Measurements from ENCODE around the gene FOXO6.

Gene FOXO6

DNA sequence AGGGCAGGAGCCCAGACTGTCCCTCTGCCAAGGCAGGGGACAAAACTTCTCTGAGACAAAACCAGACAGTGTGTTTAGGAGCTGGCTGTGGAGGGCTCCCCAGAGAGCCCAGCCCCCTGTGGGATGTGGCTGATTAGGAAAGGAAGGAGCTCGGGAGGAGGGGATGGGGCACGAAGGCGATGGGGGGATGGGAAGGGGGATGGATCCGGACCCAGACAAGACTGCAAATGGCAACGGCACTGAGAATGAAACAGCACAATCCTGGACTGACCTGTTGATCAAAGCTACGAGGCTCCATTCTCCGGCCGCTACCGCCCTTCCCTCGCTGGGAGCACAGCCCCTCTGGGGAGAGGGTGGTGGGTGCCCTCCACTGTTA, 33.1 kb downstream of the FOXO6 start:
- H3K4me3 ChIP-seq (ENCODE audit: low read depth, low read length): no peak overlapping the region
- TF ChIP-seq, protein P1, sequence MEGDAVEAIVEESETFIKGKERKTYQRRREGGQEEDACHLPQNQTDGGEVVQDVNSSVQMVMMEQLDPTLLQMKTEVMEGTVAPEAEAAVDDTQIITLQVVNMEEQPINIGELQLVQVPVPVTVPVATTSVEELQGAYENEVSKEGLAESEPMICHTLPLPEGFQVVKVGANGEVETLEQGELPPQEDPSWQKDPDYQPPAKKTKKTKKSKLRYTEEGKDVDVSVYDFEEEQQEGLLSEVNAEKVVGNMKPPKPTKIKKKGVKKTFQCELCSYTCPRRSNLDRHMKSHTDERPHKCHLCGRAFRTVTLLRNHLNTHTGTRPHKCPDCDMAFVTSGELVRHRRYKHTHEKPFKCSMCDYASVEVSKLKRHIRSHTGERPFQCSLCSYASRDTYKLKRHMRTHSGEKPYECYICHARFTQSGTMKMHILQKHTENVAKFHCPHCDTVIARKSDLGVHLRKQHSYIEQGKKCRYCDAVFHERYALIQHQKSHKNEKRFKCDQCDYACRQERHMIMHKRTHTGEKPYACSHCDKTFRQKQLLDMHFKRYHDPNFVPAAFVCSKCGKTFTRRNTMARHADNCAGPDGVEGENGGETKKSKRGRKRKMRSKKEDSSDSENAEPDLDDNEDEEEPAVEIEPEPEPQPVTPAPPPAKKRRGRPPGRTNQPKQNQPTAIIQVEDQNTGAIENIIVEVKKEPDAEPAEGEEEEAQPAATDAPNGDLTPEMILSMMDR (IDR thresholded peaks at IDR 0.05; ENCODE audit: low read depth, low read length, missing control alignments): no peak
- DNase-seq (ENCODE audit: low read depth): no peak

DNA sequence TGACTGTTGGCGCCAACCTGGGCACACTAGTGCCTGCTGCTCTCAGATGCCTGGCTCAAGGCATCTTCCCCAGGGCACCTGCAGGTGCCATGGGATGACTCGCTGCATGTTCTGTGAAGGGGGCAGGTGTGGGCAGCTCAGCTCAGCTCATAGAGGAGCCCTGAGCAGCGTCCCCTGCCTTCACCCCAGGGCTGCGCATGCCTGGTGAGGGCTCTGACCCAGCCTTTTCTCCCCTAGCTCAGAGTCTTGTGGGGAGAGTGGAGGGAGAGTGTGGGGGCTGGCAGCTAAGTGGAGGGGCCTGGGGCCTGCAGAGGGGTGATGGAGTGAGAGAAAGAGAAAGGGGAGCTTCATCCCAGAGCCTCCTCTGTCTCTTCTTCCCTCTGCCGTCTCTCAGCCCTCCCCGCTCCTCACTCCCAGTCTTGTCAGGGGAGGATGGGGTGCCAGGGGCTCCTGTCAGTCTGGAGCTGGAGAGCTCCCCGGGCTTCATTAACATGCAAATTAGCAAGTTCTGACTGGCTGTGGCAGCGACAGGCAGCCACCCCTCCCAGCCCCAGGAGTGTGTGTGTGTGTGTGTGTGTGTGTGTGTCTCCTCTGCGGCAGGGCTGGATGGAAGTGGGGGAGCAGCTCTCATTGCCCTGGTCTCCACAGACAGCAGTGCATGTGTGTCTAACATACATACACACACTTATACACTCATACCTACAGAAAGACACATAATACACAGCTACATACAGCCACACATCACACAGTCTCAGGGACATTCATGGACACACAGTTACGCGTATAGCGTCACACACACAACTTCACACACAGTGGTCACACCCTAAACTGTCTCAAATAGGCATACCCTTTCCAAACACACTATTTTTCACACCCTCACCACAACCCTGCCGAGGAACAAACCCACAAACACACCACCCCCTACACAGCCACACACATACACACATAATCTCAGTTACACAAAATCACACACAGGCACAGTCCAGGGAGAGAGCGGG, 34.0 kb downstream of the FOXO6 start:
- H3K4me3 ChIP-seq (ENCODE audit: low read depth, low read length): no peak overlapping the region
- no peak for DNase-seq (ENCODE audit: low read depth)
- TF ChIP-seq, protein P1 (IDR thresholded peaks at IDR 0.05; ENCODE audit: low read depth, low read length, missing control alignments): no peak

DNA sequence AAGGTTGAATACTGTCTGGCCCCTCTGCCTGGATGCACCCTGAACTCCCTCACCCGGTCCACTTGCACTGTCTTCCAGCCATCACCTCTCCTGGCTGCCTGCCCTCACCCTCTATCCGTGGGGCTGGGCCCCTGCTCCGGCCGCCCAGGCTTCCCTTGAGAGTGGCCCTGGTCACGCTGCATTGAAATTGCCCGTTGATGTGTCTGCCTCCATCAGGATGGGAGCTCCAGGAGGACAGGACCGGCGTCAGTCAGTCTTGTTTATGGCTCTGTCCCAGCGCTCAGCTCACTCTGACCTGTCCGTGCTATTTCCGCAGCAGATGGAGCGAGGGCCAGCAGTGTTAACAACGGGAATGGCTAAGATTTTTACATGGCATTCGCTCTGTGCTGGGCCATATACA, 34.9 kb downstream of the FOXO6 start:
- TF ChIP-seq, protein P1 (IDR thresholded peaks at IDR 0.05; ENCODE audit: low read depth, low read length, missing control alignments): no peak
- H3K4me3 ChIP-seq (ENCODE audit: low read depth, low read length): no peak overlapping the region
- DNase-seq (ENCODE audit: low read depth): no peak

DNA sequence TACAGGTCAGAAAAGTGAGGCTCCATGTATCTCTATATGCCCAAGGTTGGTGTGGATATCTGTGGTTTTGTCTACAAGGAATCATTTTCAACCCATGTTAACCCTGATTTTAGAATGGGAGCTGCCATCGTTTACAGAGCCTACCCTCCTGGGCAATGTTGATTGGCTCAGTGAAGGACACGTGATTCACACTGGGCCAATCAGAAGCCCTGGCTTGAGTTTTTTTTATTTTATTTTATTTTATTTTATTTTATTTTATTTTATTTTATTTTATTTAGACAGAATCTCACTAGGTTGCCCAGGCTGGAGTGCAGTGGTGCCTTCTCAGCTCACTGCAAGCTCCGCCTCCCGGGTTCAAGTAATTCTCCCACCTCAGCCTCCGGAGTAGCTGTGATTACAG, 35.8 kb downstream of the FOXO6 start:
- no peak overlapping the region for H3K4me3 ChIP-seq (ENCODE audit: low read depth, low read length)
- DNase-seq (ENCODE audit: low read depth): no peak
- TF ChIP-seq, protein P1 (IDR thresholded peaks at IDR 0.05; ENCODE audit: low read depth, low read length, missing control alignments): no peak

DNA sequence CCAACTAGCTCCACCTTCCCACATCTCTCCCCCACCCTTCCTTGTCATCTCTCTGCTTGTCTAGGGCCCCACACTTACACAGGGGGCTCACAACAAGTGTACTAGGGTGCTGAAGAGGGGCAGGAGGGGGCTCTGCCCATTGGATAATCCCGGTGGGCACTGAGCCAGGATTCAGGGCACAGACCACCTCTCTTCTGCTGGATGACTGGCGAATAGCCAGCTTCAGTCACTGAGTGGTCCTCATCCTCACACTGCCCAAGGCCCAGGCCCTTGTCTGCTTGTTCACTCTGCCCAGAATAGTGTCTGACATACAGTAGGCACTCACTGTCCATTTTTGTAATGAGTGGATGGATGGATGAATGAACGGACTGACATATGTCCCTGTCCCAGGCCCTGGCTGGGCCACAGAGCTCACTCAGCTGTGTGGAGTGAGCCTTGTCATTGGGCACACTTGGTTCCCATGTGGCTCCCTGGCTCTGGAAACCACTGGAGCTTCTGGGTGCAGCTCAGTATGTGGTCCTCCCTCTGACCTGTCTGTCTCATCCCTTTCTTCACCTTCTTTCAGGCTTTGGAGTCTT, 36.6 kb downstream of the FOXO6 start:
- no peak overlapping the region for H3K4me3 ChIP-seq (ENCODE audit: low read depth, low read length)
- no peak for DNase-seq (ENCODE audit: low read depth)
- TF ChIP-seq, protein P1 (IDR thresholded peaks at IDR 0.05; ENCODE audit: low read depth, low read length, missing control alignments): no peak

DNA sequence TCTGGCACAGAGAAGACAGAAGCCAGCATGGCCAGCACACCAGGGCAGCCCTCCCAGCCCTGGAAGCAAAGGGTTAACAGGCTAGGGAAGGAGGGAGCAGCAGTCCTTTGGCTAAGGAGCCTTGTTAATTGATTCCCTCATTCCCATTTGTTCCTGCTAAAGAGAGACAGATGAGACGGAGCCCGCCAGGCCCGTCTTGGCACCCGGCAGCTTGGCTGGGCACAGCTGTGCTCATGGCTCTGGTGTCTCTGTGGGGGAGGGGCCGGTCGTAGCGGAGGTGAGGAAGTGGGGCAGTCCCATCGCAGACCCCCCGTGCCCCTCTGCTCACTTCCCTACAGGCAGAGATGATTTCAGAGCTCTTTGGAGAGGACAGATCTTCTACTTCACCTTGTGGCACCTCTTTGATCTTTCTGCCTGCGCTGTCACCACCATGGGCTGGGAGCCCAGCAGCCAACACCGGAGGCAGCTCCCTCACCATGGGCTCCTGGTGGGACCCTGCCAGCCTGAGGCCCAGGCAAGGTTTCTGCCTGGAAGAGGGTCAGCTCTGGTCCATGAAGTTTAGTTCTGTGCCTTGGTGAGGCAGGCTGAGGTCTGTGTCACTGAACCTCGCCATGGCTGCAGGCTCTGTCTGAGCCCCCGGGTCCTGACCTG, 38.0 kb downstream of the FOXO6 start:
- no peak overlapping the region for H3K4me3 ChIP-seq (ENCODE audit: low read depth, low read length)
- DNase-seq (ENCODE audit: low read depth): no peak
- TF ChIP-seq, protein P1 (IDR thresholded peaks at IDR 0.05; ENCODE audit: low read depth, low read length, missing control alignments): no peak

All from GM12864 (cell line).